ENCODE data around the gene ICAM1. TPM values are rescaled to one million over a fixed set of nuclear protein-coding genes. Genes with fewer than 3 reads are reported as not detected.
"Not testable (repeated sequence)": the region's sequence is repeated elsewhere in the genome, so short reads cannot be mapped to it uniquely, and the experiment has no call there.

Gene ICAM1
- total RNA-seq, 1 experiment from 2014 or later: 4.6 TPM

DNA sequence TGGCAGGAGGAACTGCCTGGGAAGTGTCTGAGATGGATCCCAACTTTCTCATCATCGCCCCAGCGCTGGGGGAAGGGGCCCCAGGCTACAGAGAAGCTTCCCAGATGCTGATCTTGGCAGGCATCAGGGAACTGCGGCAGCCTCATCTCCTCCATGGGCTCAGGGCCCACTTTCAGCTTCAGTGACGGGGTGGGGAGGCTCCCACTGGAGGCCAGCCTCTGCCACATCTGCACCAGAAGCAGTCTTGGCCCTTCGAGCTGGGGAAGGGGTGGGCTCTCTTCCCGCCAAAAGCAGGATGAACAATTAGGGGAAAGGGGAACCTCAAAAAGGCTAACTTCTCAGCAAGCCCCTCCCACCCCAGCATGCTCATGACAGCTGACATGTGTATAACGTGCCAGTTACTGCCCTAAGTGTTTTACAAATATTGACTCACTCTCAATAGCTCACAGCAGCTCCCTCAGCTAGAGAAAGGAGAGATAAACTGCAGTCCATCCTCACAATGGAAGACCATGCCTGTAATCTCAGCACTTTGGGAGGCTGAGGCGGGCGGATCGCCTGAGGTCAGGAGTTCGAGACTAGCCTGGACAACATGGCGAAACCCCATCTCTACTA is 32.6 kb upstream of the ICAM1 start:
- H3K36me3 Mint-ChIP-seq (ENCODE audit: insufficient read depth, unreplicated experiment): peaks cover 6% of the 10 kb centered on the region
- ChIA-PET POLR2A (no interaction called here), CTCF (interaction anchor here (0.6 to 0.9 kb wide), 2 partner anchors 94 to 118 kb away, joined by 3 to 4 read pairs; no protein-coding TSS in a partner anchor)
- TF ChIP-seq, protein P1, sequence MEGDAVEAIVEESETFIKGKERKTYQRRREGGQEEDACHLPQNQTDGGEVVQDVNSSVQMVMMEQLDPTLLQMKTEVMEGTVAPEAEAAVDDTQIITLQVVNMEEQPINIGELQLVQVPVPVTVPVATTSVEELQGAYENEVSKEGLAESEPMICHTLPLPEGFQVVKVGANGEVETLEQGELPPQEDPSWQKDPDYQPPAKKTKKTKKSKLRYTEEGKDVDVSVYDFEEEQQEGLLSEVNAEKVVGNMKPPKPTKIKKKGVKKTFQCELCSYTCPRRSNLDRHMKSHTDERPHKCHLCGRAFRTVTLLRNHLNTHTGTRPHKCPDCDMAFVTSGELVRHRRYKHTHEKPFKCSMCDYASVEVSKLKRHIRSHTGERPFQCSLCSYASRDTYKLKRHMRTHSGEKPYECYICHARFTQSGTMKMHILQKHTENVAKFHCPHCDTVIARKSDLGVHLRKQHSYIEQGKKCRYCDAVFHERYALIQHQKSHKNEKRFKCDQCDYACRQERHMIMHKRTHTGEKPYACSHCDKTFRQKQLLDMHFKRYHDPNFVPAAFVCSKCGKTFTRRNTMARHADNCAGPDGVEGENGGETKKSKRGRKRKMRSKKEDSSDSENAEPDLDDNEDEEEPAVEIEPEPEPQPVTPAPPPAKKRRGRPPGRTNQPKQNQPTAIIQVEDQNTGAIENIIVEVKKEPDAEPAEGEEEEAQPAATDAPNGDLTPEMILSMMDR (IDR thresholded peaks at IDR 0.05; ENCODE audit: unreplicated experiment): no peak
- BruUV-seq (replicated peaks): no TSS peak
- H3K27me3 Mint-ChIP-seq (ENCODE audit: insufficient read depth, unreplicated experiment): no peaks in the 10 kb centered on the region
- H3K4me1 Mint-ChIP-seq (ENCODE audit: insufficient read depth, unreplicated experiment): no peaks in the 10 kb centered on the region
- H3K9me3 Mint-ChIP-seq (ENCODE audit: unreplicated experiment): no peaks in the 10 kb centered on the region
- H3K27ac Mint-ChIP-seq (ENCODE audit: low read depth, unreplicated experiment): no peak overlapping the region
- intact Hi-C loops (cut with micrococcal nuclease): no loop called here
- H3K4me3 Mint-ChIP-seq (ENCODE audit: unreplicated experiment): no peak overlapping the region
- no peak for DNase-seq (ENCODE audit: unreplicated experiment)

DNA sequence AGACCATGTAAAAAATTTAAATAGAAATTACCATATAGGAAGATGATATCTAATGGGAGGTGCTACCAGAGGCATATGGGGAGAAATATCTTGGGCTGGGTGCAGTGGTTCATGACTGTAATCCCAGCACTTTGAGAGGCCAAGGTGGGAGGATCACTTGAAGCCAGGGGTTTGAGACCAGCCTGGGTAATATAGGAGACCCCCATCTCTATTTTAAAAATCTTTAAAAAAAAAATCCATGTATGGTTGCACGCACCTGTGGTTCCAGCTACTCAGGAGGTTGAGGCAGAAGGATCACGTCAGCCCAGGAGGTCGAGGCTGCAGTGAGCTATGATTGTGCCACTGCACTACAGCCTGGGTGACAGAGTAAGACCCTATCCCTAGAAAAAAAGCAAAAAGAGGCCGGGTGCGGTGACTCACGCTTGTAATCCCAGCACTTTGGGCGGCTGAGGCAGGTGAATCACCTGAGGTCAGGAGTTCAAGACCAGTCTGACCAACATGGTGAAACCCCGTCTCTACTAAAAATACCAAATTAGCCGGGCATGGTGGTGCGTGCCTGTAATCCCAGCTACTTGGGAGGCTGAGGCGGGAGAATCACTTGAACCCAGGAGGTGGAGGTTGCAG is 29.0 kb upstream of the ICAM1 start:
- POLR2A ChIA-PET: interaction anchor here (0.5 kb wide), 1 partner anchor 387 kb away, joined by 3 read pairs; no protein-coding TSS in a partner anchor
- CTCF ChIA-PET: interaction anchor here (0.6 to 1.4 kb wide), 3 partner anchors 17 to 230 kb away, joined by 3 to 4 read pairs (median 4); no protein-coding TSS in a partner anchor
- H3K9me3 Mint-ChIP-seq (ENCODE audit: unreplicated experiment); H3K27me3 Mint-ChIP-seq (ENCODE audit: insufficient read depth, unreplicated experiment); BruUV-seq (replicated peaks); H3K4me3 Mint-ChIP-seq (ENCODE audit: unreplicated experiment); H3K36me3 Mint-ChIP-seq (ENCODE audit: insufficient read depth, unreplicated experiment); DNase-seq (ENCODE audit: unreplicated experiment); intact Hi-C loops (cut with micrococcal nuclease); H3K4me1 Mint-ChIP-seq (ENCODE audit: insufficient read depth, unreplicated experiment); H3K27ac Mint-ChIP-seq (ENCODE audit: low read depth, unreplicated experiment): not testable (repeated sequence)

DNA sequence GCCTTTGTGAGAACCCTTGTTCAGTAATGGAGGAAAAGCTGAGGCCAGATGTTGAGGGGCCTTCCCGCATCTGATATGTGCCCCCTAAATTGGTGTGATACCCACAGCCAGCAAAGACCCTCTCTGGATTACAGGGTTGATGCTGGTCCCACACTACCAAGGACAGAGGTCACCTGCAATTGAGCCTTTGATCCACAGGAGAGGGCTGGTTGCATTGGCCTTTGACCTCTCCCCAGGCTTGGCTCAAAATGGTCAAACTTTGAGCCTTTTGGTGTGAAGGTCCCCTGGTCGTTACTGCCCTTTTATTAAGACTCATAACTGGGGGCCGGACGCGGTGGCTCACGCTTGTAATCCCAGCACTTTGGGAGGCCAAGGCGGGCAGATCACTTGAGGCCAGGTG is 27.3 kb upstream of the ICAM1 start:
- POLR2A ChIA-PET: no interaction called here
- CTCF ChIA-PET: no interaction called here
- intact Hi-C loops (cut with micrococcal nuclease): no loop called here
- peaks cover 6% of the 10 kb centered on the region for H3K36me3 Mint-ChIP-seq (ENCODE audit: insufficient read depth, unreplicated experiment)
- BruUV-seq (replicated peaks): no TSS peak
- H3K9me3 Mint-ChIP-seq (ENCODE audit: unreplicated experiment): no peaks in the 10 kb centered on the region
- H3K4me3 Mint-ChIP-seq (ENCODE audit: unreplicated experiment): no peak overlapping the region
- DNase-seq (ENCODE audit: unreplicated experiment): no peak
- H3K27ac Mint-ChIP-seq (ENCODE audit: low read depth, unreplicated experiment): no peak overlapping the region
- no peaks in the 10 kb centered on the region for H3K27me3 Mint-ChIP-seq (ENCODE audit: insufficient read depth, unreplicated experiment)
- TF ChIP-seq, protein P1 (IDR thresholded peaks at IDR 0.05; ENCODE audit: unreplicated experiment): no peak
- H3K4me1 Mint-ChIP-seq (ENCODE audit: insufficient read depth, unreplicated experiment): no peaks in the 10 kb centered on the region

DNA sequence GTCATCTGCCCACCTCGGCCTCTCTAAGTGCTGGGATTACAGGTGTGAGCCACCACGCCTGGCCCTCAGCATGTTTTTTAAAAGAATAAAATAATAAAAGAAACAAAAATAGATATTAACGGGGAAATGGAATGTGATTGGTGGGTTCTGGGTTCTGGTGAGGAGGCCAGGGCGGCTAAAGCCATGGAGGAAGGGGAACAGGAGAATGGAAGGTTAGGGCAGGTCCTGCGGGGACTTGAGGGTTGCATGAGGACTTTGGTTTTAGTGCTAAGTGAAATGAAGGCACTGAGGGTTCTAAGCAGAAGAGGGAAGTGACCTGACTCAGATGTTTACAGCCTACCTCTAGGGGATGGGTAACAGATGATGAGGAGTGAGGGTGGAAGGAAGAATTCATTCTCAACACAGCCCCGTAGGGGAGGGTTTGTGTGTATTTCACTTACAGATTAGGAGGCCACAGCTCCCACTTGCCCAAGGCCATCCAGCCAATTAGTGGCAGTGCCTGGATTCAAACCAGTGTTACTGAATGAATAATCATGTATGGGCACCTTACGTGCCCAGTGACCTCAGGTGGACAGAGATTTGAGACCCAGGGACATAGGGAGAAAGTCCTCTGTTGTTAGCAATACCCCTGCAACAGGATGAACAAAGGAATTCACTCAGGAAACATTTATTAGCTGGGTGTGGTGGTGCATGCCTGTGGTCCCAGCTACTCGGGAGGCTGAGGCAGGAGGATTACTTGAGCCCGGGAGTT is 25.6 kb upstream of the ICAM1 start:
- ChIA-PET POLR2A (no interaction called here), CTCF (interaction anchor here (0.5 to 1.6 kb wide), 4 partner anchors 14 to 354 kb away, joined by 3 to 5 read pairs (median 4); no protein-coding TSS in a partner anchor)
- no TSS peak for BruUV-seq (replicated peaks)
- Mint-ChIP-seq H3K27ac (ENCODE audit: low read depth, unreplicated experiment) (no peak overlapping the region), H3K4me3 (ENCODE audit: unreplicated experiment) (no peak overlapping the region), H3K36me3 (ENCODE audit: insufficient read depth, unreplicated experiment) (no peaks in the 10 kb centered on the region), H3K9me3 (ENCODE audit: unreplicated experiment) (no peaks in the 10 kb centered on the region), H3K4me1 (ENCODE audit: insufficient read depth, unreplicated experiment) (no peaks in the 10 kb centered on the region), H3K27me3 (ENCODE audit: insufficient read depth, unreplicated experiment) (no peaks in the 10 kb centered on the region)
- TF ChIP-seq, protein P1 (IDR thresholded peaks at IDR 0.05; ENCODE audit: unreplicated experiment): no peak
- intact Hi-C loops (cut with micrococcal nuclease): no loop called here
- no peak for DNase-seq (ENCODE audit: unreplicated experiment)
